Loucy (cell line): ENCODE results near the gene BRCA1.

Experiments used
- H2AFZ ChIP-seq: fragments of 200-600 bp; sonication (generic); 2 replicates; pipeline ENCODE4 v1.6.0; 2016; ENCODE audit warnings: antibody characterized with exemption, mild to moderate bottlenecking, low read length, moderate library complexity
- H3F3A ChIP-seq: fragments of 200-600 bp; 2 replicates; pipeline ENCODE4 v1.6.0; 2016; ENCODE audit warnings: antibody characterized with exemption, low read depth, mild to moderate bottlenecking
- H3K27me3 ChIP-seq: fragments of 200-600 bp; sonication (generic); 2 replicates; pipeline ENCODE4 v1.6.1; 2014; ENCODE audit warnings: low read length, mild to moderate bottlenecking; ENCODE audit not compliant: insufficient read depth, poor library complexity, severe bottlenecking
- H3K36me3 ChIP-seq: fragments of 200-600 bp; sonication (generic); 2 replicates; pipeline ENCODE4 v1.6.1; 2016; ENCODE audit warnings: low read length; ENCODE audit not compliant: insufficient read depth
- H3K4me1 ChIP-seq: fragments of 200-600 bp; sonication (generic); 2 replicates; pipeline ENCODE4 v1.5.1; 2014; ENCODE audit warnings: low read length, mild to moderate bottlenecking; ENCODE audit not compliant: insufficient read depth, poor library complexity, severe bottlenecking
- H3K4me2 ChIP-seq: fragments of 200-600 bp; sonication (generic); 2 replicates; pipeline ENCODE4 v1.6.0; 2014; ENCODE audit warnings: antibody characterized with exemption, low read length, low read depth, mild to moderate bottlenecking; ENCODE audit not compliant: poor library complexity, severe bottlenecking
- H3K4me3 ChIP-seq: fragments of 200-600 bp; sonication (generic); 2 replicates; pipeline ENCODE4 v1.5.1; 2014; ENCODE audit warnings: low read length, mild to moderate bottlenecking, mixed read lengths; ENCODE audit not compliant: poor library complexity, severe bottlenecking
- H3K79me2 ChIP-seq: fragments of 200-600 bp; sonication (generic); 2 replicates; pipeline ENCODE4 v1.6.1; 2014; ENCODE audit warnings: low read length; ENCODE audit not compliant: insufficient read depth
- H3K9ac ChIP-seq: fragments of 200-600 bp; sonication (generic); 2 replicates; pipeline ENCODE4 v1.6.0; 2014; ENCODE audit warnings: mild to moderate bottlenecking, low read depth, low read length, moderate library complexity; ENCODE audit not compliant: poor library complexity, severe bottlenecking
- H3K9me2 ChIP-seq: fragments of 200-600 bp; sonication (generic); replicated peaks from 2 replicates; pipeline ENCODE4 v1.6.1; 2016; ENCODE audit warnings: low read depth, low read length, mixed read lengths
- H3K9me3 ChIP-seq: fragments of 200-600 bp; sonication (generic); 2 replicates; pipeline ENCODE4 v1.6.1; 2014; ENCODE audit warnings: mild to moderate bottlenecking, antibody characterized with exemption, low read length, low read depth; ENCODE audit not compliant: insufficient read depth
- H4K20me1 ChIP-seq: fragments of 200-600 bp; sonication (generic); 2 replicates; pipeline ENCODE4 v1.6.0; 2014; ENCODE audit warnings: antibody characterized with exemption, low read length, mild to moderate bottlenecking; ENCODE audit not compliant: insufficient read depth, poor library complexity, severe bottlenecking
- CTCF ChIP-seq: fragments of 200-600 bp; sonication (generic); conservative IDR thresholded peaks from 2 replicates; pipeline ENCODE4 v1.5.1; 2014; ENCODE audit warnings: mild to moderate bottlenecking, antibody characterized with exemption, low read length
- EZH2phosphoT487 ChIP-seq: fragments of 200-600 bp; IDR thresholded peaks from 2 replicates; pipeline ENCODE4 v1.6.1; 2018; ENCODE audit warnings: antibody characterized with exemption, mild to moderate bottlenecking, moderate library complexity, borderline replicate concordance

BRCA1 gene

GRCh38 chr17:43051969-43052368, 73.2 kb downstream of the BRCA1 start:
- peaks cover 57% of the 10 kb centered on the region for H3K36me3 ChIP-seq
- H2AFZ ChIP-seq, result no peak overlapping the region
- H3K79me2 ChIP-seq, result no peaks in the 10 kb centered on the region
- H3F3A ChIP-seq, result no peaks in the 10 kb centered on the region
- no peak overlapping the region for H3K4me3 ChIP-seq
- TF ChIP-seq EZH2phosphoT487 (no peak), CTCF (no peak)
- H3K4me2 ChIP-seq, result no peak overlapping the region
- H3K4me1 ChIP-seq, result no peaks in the 10 kb centered on the region
- no peak overlapping the region for H3K9ac ChIP-seq
- no peaks in the 10 kb centered on the region for H4K20me1 ChIP-seq
- H3K9me2 ChIP-seq, result no peaks in the 10 kb centered on the region
- H3K9me3 ChIP-seq, result no peaks in the 10 kb centered on the region
- no peaks in the 10 kb centered on the region for H3K27me3 ChIP-seq

GRCh38 chr17:43044024-43044423, 81.1 kb downstream of the BRCA1 start:
- H4K20me1 ChIP-seq, result no peaks in the 10 kb centered on the region
- H3K9me3 ChIP-seq, result no peaks in the 10 kb centered on the region
- no peaks in the 10 kb centered on the region for H3K79me2 ChIP-seq
- H3K4me2 ChIP-seq, result no peak overlapping the region
- H2AFZ ChIP-seq, result no peak overlapping the region
- H3F3A ChIP-seq, result no peaks in the 10 kb centered on the region
- no peaks in the 10 kb centered on the region for H3K27me3 ChIP-seq
- no peak for TF ChIP-seq EZH2phosphoT487
- no peak for TF ChIP-seq CTCF
- H3K36me3 ChIP-seq, result peaks cover 17% of the 10 kb centered on the region; the same call in 1 of the 2 replicates
- no peak overlapping the region for H3K4me3 ChIP-seq
- H3K4me1 ChIP-seq, result peaks cover 9% of the 10 kb centered on the region
- no peaks in the 10 kb centered on the region for H3K9me2 ChIP-seq
- H3K9ac ChIP-seq, result no peak overlapping the region

GRCh38 chr17:43043307-43043706, 81.9 kb downstream of the BRCA1 start:
- no peak overlapping the region for H3K9ac ChIP-seq
- H3K9me2 ChIP-seq, result no peaks in the 10 kb centered on the region
- H3K36me3 ChIP-seq, result peaks cover 11% of the 10 kb centered on the region; the same call in 1 of the 2 replicates
- no peak overlapping the region for H3K4me3 ChIP-seq
- H2AFZ ChIP-seq, result no peak overlapping the region
- H3K27me3 ChIP-seq, result no peaks in the 10 kb centered on the region
- H3K79me2 ChIP-seq, result no peaks in the 10 kb centered on the region
- TF ChIP-seq EZH2phosphoT487 (no peak), CTCF (no peak)
- H3K4me2 ChIP-seq, result no peak overlapping the region
- H3K4me1 ChIP-seq, result peaks cover 9% of the 10 kb centered on the region
- H3F3A ChIP-seq, result no peaks in the 10 kb centered on the region
- no peaks in the 10 kb centered on the region for H3K9me3 ChIP-seq
- no peaks in the 10 kb centered on the region for H4K20me1 ChIP-seq
